Natural killer cell (primary cell): ENCODE measurements around the gene SLC35G1. TPM values are rescaled to one million over a fixed set of nuclear protein-coding genes. Genes with fewer than 3 reads are reported as not detected.

Experiments
- ATAC-seq, 3 donors: fragments of 150-1000 bp in 2 of 3; fragments of 200-7000 bp in 1 of 3; cut with Tn5 transposase; 1 replicate in 1 of 3; 2 replicates in 2 of 3; pipeline ENCODE4 v1.10.0; 2021; ENCODE audit warnings: mild to moderate bottlenecking in 2 of 3, moderate library complexity in 2 of 3
- DNase-seq, 2 donors: peaks; one replicate each; pipeline versions ENCODE4 v3.0.0 to v3.0.0-alpha.2; 2013 to 2021; ENCODE audit warnings: mixed read lengths in 1 of 2
- H3K27ac ChIP-seq: one replicate; pipeline ENCODE4 v1.5.1; 2013; ENCODE audit warnings: mild to moderate bottlenecking, low read length
- H3K27me3 ChIP-seq: one replicate; pipeline ENCODE4 v1.6.1; 2013; ENCODE audit warnings: low read length; ENCODE audit not compliant: control insufficient read depth, insufficient read depth
- H3K36me3 ChIP-seq: one replicate; pipeline ENCODE4 v1.6.1; 2013; ENCODE audit warnings: low read length; ENCODE audit not compliant: control insufficient read depth, insufficient read depth
- H3K4me1 ChIP-seq: one replicate; pipeline ENCODE4 v1.6.1; 2013; ENCODE audit warnings: low read length; ENCODE audit not compliant: control insufficient read depth, insufficient read depth
- H3K4me3 ChIP-seq: one replicate; pipeline ENCODE4 v1.5.1; 2013; ENCODE audit warnings: low read length
- H3K9me3 ChIP-seq: one replicate; pipeline ENCODE4 v1.6.1; 2013; ENCODE audit warnings: low read length; ENCODE audit not compliant: control insufficient read depth, insufficient read depth
- H3K27ac Mint-ChIP-seq, 2 donors: one replicate each; pipeline ENCODE4 v1.8.0; 2022; ENCODE audit warnings: mild to moderate bottlenecking in 2 of 2, mixed read lengths in 2 of 2, moderate library complexity in 1 of 2
- H3K27me3 Mint-ChIP-seq, 2 donors: one replicate each; pipeline ENCODE4 v1.8.0; 2022; ENCODE audit warnings: low read depth in 2 of 2, mixed read lengths in 2 of 2
- H3K36me3 Mint-ChIP-seq: one replicate; pipeline ENCODE4 v1.8.0; 2022; ENCODE audit warnings: mixed read lengths
- H3K4me1 Mint-ChIP-seq, 2 donors: one replicate each; pipeline ENCODE4 v1.8.0; 2022; ENCODE audit warnings: mixed read lengths in 2 of 2
- H3K4me3 Mint-ChIP-seq: one replicate; pipeline ENCODE4 v1.8.0; 2022; ENCODE audit warnings: mild to moderate bottlenecking, moderate library complexity, mixed read lengths
- H3K9me3 Mint-ChIP-seq, 2 donors: one replicate each; pipeline ENCODE4 v1.8.0; 2022; ENCODE audit warnings: mixed read lengths in 2 of 2
- WGBS: methylation state at CpG from one replicate; pipeline ENCODE4 v1.1.7; 2013; ENCODE audit warnings: missing lambda C conversion rate; ENCODE audit not compliant: insufficient coverage; 5-methylcytosine and 5-hydroxymethylcytosine counted together
- intact Hi-C: fragments of 100-400 bp; cut with micrococcal nuclease; formaldehyde crosslinking; loops from one replicate; pipeline ENCODE4 v1.14.2; 2022
- total RNA-seq, 4 donors: library from RNA; stranded (reverse); fragments of 120-200 nt in 1 of 4; gene quantifications; one replicate each; pipeline versions ENCODE4 v1.2.3 to v1.2.4, GENCODE V29; 2013 to 2022
- TF ChIP-seq, protein P1 (sequence below): fragments of 200-600 bp; IDR thresholded peaks from one replicate; pipeline ENCODE4 v1.8.0; 2022; ENCODE audit warnings: antibody characterized with exemption

The SLC35G1 gene
- total RNA-seq, 3 donors from 2014 or later (not counting 1 experiment from before 2014, with no cell fraction given): 0.99 to 1.3 (median 1.1) TPM

DNA sequence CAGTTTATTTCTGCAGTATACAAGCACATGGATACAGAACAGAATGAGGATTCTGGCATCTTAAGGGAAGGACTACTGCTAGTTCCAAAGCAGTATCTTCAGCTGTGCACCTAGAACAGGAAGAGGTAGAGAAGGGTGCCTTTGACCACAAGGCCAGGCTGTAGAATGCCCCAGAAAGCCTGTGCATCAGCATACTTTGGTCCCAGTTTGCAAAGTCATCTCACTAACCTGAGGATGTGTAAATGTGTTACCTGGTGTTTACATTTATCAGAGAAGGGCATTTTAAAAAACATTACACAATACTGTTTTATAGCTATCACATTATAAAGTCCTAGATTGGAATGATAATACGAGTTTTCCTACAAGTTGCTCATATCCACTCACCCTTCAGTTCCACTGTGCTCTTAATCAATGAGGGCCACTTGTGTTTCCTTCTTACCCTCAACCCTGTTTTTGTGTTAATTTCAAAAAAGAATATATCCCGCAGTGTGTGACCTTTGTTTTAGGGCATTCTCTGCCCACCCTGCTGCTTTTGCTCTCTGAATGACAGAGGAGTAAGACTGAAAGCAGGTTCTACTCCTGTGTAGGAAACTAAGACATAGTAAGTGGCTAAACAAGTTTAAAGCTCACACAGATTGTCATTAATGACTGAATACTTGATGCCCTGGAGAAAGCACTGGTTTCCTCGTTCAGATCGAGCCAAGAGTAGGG lies 3.4 kb downstream of the SLC35G1 start:
- Histone ChIP-seq H3K36me3 (no peaks in the 10 kb centered on the region), H3K4me1 (peaks cover 14% of the 10 kb centered on the region), H3K9me3 (no peaks in the 10 kb centered on the region), H3K4me3 (no peak overlapping the region), H3K27me3 (no peaks in the 10 kb centered on the region), H3K27ac (no peak overlapping the region)
- Mint-ChIP-seq H3K9me3 (no peaks in the 10 kb centered on the region), H3K27me3 (peaks cover 5 to 8% of the 10 kb centered on the region in 2 donors), H3K36me3 (no peaks in the 10 kb centered on the region), H3K27ac (no peak overlapping the region), H3K4me1 (peaks cover 10 to 14% of the 10 kb centered on the region in 2 donors), H3K4me3 (no peak overlapping the region)
- intact Hi-C loops: no loop called here
- TF ChIP-seq, protein P1, sequence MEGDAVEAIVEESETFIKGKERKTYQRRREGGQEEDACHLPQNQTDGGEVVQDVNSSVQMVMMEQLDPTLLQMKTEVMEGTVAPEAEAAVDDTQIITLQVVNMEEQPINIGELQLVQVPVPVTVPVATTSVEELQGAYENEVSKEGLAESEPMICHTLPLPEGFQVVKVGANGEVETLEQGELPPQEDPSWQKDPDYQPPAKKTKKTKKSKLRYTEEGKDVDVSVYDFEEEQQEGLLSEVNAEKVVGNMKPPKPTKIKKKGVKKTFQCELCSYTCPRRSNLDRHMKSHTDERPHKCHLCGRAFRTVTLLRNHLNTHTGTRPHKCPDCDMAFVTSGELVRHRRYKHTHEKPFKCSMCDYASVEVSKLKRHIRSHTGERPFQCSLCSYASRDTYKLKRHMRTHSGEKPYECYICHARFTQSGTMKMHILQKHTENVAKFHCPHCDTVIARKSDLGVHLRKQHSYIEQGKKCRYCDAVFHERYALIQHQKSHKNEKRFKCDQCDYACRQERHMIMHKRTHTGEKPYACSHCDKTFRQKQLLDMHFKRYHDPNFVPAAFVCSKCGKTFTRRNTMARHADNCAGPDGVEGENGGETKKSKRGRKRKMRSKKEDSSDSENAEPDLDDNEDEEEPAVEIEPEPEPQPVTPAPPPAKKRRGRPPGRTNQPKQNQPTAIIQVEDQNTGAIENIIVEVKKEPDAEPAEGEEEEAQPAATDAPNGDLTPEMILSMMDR: no peak
- ATAC-seq: no peak
- DNase-seq: no peak
- 90% methylated on average over 4 of the region's 4 CpGs for WGBS

DNA sequence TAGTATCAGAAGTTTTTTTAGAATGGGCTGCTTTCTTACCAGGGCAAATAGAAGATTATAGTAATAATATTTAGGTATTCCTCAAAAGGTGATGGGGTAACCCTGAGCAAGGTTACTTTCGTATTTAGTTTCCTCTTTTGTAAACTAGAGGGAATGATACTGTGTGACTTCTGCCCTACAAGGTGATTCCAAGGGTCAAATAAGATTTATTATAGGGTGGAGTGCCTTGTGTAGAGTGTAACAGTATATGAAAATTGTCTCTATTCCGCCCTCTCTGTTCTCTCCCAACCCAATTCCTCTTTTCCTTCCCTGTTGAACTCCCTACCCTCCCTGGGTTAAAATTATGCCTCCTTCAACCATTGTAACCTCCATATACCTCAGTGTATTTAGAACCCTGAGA lies 5.3 kb downstream of the SLC35G1 start:
- no peak overlapping the region for H3K4me3 Mint-ChIP-seq
- Histone ChIP-seq H3K27ac (no peak overlapping the region), H3K36me3 (no peaks in the 10 kb centered on the region), H3K4me1 (peaks cover 10% of the 10 kb centered on the region), H3K4me3 (no peak overlapping the region), H3K27me3 (no peaks in the 10 kb centered on the region), H3K9me3 (no peaks in the 10 kb centered on the region)
- H3K27ac Mint-ChIP-seq: no peak overlapping the region
- intact Hi-C loops: no loop called here
- ATAC-seq (no peak), DNase-seq (no peak)
- no peaks in the 10 kb centered on the region for H3K9me3 Mint-ChIP-seq
- TF ChIP-seq, protein P1: no peak
- H3K36me3 Mint-ChIP-seq: no peaks in the 10 kb centered on the region
- WGBS: 90% methylated on average over 2 of the region's 2 CpGs
- peaks cover 0 to 14% of the 10 kb centered on the region in 2 donors for H3K4me1 Mint-ChIP-seq
- H3K27me3 Mint-ChIP-seq: no peaks in the 10 kb centered on the region

DNA sequence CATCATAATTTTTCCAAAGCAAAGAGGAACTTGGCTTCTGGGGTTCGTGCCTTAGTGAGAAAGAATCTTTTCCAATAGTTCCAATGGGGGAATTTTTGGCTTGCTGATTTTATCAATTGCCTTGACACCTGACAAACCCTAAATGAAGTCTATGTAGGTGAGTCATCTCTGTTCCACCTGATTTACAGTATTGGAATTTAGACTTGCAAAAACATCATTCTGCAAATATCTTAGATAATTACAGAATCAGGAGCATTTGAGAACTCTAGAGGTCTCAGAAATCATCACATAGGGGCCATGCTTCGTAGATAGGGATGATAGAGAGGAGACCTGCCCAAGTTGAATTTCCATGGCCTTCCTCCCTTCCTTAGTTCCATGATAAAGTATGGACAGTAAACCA lies 9.3 kb downstream of the SLC35G1 start:
- no peak overlapping the region for H3K4me3 ChIP-seq
- Mint-ChIP-seq H3K9me3 (no peaks in the 10 kb centered on the region), H3K36me3 (no peaks in the 10 kb centered on the region), H3K27ac (no peak overlapping the region), H3K4me1 (peaks cover 0 to 4% of the 10 kb centered on the region in 2 donors), H3K27me3 (no peaks in the 10 kb centered on the region), H3K4me3 (no peak overlapping the region)
- intact Hi-C loops: no loop called here
- H3K27ac ChIP-seq: no peak overlapping the region
- TF ChIP-seq, protein P1: no peak
- ATAC-seq (no peak), DNase-seq (no peak)
- H3K27me3 ChIP-seq: no peaks in the 10 kb centered on the region
- H3K9me3 ChIP-seq: no peaks in the 10 kb centered on the region
- H3K4me1 ChIP-seq: no peaks in the 10 kb centered on the region
- no peaks in the 10 kb centered on the region for H3K36me3 ChIP-seq
- WGBS: 100% methylated on average over 1 of the region's 2 CpGs

DNA sequence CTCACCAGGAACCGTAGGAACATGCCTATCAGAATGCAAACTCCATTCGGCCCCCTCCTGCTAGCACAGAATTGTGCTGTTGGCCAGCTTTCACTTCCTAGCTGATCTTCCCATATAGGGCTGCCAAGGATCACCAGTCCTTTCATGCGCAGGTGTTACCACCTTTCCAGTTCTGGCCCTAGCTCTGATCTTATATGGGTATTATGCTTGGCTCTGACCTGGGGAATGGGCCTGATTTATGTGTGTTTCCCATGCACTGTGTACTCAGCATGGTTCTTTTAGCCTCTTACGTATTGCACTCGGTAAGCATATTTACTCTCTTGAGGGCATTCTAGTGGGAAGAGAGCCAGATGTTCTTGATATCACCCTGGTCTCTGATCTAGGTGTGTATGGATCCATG lies 11.1 kb downstream of the SLC35G1 start:
- no peak overlapping the region for H3K27ac Mint-ChIP-seq
- no peaks in the 10 kb centered on the region for H3K27me3 ChIP-seq
- H3K27ac ChIP-seq: no peak overlapping the region
- ATAC-seq (no peak), DNase-seq (no peak)
- H3K4me3 ChIP-seq: no peak overlapping the region
- intact Hi-C loops: no loop called here
- TF ChIP-seq, protein P1: no peak
- no peaks in the 10 kb centered on the region for H3K4me1 ChIP-seq
- no peaks in the 10 kb centered on the region for H3K36me3 ChIP-seq
- 98% methylated on average over 5 of the region's 5 CpGs for WGBS
- H3K9me3 Mint-ChIP-seq: no peaks in the 10 kb centered on the region
- no peaks in the 10 kb centered on the region for H3K36me3 Mint-ChIP-seq
- no peak overlapping the region for H3K4me3 Mint-ChIP-seq
- no peaks in the 10 kb centered on the region for H3K9me3 ChIP-seq
- H3K4me1 Mint-ChIP-seq: peaks cover 0 to 4% of the 10 kb centered on the region in 2 donors
- no peaks in the 10 kb centered on the region for H3K27me3 Mint-ChIP-seq
